Skeletal muscle cell (primary cell): Measurements from ENCODE around the gene CDK14.
"Not testable (repeated sequence)": the region's sequence is repeated elsewhere in the genome, so short reads cannot be mapped to it uniquely, and the experiment has no call there.

Experiments used
- DNase-seq: peaks from one replicate; pipeline ENCODE4 v3.0.0-alpha.2; 2010; ENCODE audit warnings: low read depth
- H3K4me3 ChIP-seq: 2 replicates; pipeline ENCODE4 v1.5.1; 2011; ENCODE audit warnings: low read depth, mild to moderate bottlenecking, control low read depth, low read length, moderate library complexity

Gene CDK14

GRCh38 chr7:90903841-90904240, 307.7 kb downstream of the CDK14 start:
- no peak overlapping the region for H3K4me3 ChIP-seq
- no peak for DNase-seq

DNA sequence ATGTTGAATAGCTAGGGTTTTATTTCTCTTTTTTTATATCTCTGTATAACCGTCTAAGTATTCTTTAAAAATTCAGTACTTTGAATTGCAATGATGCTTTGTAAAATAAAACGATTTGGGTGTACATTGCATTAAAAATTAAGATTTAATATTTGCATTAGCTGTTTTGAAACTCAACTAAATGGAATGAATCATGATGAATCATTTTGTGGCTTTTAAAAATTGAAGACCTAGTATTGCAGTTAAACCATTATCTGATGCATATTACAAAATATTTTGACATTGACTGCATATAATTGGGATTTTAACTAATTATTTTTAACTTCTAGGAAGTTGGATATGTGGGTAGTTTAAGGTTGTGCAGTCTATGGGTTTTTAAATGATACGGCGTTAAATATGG, 314.0 kb downstream of the CDK14 start:
- DNase-seq, result no peak

DNA sequence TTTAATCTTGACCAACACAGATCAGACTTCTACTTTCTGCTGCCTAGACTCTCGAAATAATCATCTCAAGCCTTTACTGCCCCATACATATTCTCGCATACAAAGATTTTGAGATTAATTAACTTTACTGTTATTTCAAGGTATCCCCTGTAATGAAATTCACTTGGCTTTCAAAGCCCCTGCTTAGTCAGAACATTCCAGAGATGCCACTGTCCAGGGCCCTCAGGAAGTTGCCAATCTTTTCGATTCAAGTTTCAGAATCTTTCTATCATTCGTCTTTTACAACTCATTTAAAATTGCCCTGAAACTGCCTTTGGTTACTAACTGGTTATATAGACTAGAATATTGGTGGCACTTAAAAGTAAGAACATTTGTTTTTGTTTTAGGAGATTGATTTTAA, 320.2 kb downstream of the CDK14 start:
- DNase-seq, result no peak
- no peak overlapping the region for H3K4me3 ChIP-seq

More for the DNA sequence above, 314.0 kb downstream of the CDK14 start:
- no peak overlapping the region for H3K4me3 ChIP-seq

DNA sequence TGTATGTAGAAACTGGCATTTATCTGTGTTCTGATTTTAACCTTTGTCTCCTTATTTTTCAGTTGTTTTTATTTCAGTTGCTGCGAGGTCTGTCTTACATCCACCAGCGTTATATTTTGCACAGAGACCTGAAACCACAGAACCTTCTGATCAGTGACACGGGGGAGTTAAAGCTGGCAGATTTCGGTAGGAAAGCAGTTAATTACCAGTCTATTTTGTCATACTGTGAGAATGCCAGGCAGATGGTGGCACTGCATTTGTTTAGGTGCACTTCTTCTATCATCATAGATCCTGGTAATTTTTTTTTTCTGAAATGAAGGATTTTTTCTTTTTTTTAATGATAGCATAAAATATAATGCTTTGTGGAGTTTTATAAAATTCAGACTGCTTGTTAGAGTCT, 321.4 kb downstream of the CDK14 start:
- no peak for DNase-seq
- H3K4me3 ChIP-seq, result no peak overlapping the region

- no peak for DNase-seq
Measured at GRCh38 chr7:90918303-90918702, 322.2 kb downstream of the CDK14 start.

GRCh38 chr7:90919816-90920215, 323.7 kb downstream of the CDK14 start:
- DNase-seq, result no peak
- H3K4me3 ChIP-seq, result no peak overlapping the region

More at GRCh38 chr7:90918303-90918702, 322.2 kb downstream of the CDK14 start:
- no peak overlapping the region for H3K4me3 ChIP-seq

GRCh38 chr7:90920336-90920735, 324.2 kb downstream of the CDK14 start:
- DNase-seq, result no peak
- H3K4me3 ChIP-seq, result no peak overlapping the region

- no peak overlapping the region for H3K4me3 ChIP-seq
- no peak for DNase-seq
Measured at GRCh38 chr7:90923541-90923997, 327.4 kb downstream of the CDK14 start.

GRCh38 chr7:90928700-90929424, 332.7 kb downstream of the CDK14 start:
- DNase-seq, H3K4me3 ChIP-seq: not testable (repeated sequence)

DNA sequence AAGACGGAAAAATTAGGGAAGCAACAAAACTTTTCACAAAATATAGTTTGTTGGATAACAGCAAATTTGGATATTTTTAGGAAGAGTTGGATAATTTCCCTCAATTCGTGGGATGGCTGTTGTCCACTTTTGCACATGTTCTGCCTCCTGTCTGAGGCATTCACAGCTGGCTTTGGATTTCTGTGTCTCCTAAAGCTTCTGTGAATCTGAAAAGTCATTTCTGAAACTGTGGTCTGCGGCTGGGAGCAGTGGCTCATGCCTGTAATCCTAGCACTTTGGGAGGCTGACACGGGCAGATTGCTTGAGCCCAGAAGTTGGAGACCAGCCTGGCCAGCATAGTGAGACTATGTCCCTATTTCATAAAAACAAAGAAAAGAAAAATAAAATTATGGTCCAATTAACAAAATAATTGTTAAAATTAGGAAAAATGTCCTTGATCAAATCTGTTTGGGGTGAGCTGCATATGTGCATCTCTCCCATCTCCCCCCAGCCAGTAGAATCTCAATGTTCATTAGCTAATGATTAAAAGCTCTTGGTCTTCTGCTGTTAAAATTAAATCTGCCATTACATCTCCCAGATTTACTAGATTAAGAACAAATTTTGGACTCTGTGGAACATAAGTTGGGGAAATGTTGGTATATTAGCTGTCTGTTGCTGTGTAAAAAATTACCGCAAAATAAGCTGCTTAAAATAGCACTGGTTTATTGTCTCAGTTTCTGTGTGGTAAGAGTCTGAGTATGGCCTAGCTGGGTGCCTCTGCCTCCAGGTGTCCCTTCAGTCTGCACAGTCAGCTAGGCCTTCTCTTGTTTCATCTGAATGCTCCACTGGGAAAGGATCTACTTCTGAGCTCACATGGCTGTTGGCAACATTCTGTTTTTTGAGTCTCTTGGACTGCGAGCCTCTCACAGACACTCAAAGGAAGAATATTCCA, 336.1 kb downstream of the CDK14 start:
- DNase-seq, result peak; percentile 34
- no peak overlapping the region for H3K4me3 ChIP-seq

- no peak for DNase-seq
- no peak overlapping the region for H3K4me3 ChIP-seq
Measured at GRCh38 chr7:90933041-90933440, 336.9 kb downstream of the CDK14 start.

- DNase-seq, result no peak
Measured at GRCh38 chr7:90933984-90934383, 337.9 kb downstream of the CDK14 start.

DNA sequence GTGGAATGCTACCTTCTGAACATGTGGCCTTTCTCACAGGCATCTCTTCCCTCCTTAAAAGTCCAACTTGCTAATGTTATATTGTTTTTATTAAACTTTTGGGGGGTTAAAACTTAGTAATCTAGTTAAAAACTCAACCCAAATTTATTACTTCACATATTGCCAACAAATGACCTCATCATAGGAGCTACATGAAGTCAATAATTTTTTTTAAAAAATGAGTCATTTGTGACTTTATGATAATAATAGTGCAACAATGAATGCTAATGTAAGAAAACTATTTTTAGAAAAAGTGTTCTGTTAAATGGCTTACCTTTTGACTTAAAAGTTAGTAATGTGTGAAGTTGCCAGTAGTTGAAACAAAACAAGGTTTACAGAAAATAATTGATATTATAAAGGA, 342.2 kb downstream of the CDK14 start:
- DNase-seq, result no peak
- H3K4me3 ChIP-seq, result no peak overlapping the region

More at GRCh38 chr7:90933984-90934383, 337.9 kb downstream of the CDK14 start:
- no peak overlapping the region for H3K4me3 ChIP-seq

GRCh38 chr7:90939666-90940065, 343.5 kb downstream of the CDK14 start:
- H3K4me3 ChIP-seq, result no peak overlapping the region
- no peak for DNase-seq

- DNase-seq, result no peak
- H3K4me3 ChIP-seq, result no peak overlapping the region
Measured at GRCh38 chr7:90944021-90944420, 347.9 kb downstream of the CDK14 start.

- no peak overlapping the region for H3K4me3 ChIP-seq
- DNase-seq, result peak; percentile 43
Measured at GRCh38 chr7:90945104-90945787, 349.1 kb downstream of the CDK14 start.

- no peak overlapping the region for H3K4me3 ChIP-seq
- DNase-seq, result no peak
Measured at GRCh38 chr7:90946730-90947501, 350.8 kb downstream of the CDK14 start.

- H3K4me3 ChIP-seq, result no peak overlapping the region
- DNase-seq, result no peak
Measured at GRCh38 chr7:90948085-90948484, 352.0 kb downstream of the CDK14 start.

DNA sequence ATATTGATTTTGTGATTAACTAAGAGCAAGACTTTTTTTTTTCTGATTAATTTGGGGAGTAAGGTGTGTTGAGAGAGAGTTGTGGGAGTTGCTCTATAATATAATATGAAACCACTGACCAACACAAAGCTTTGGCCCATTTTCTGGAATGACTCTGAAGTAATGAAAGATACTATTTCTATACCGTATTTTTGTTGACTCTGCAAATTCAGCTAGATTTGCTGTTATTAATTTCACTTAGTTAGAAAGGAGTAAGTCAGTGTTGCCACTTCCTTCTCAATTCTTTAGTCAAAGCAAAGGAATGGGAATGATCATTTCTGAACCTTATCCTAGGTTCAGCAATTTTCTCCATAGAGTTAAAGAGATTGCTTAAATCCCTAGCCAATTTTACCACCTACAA, 355.1 kb downstream of the CDK14 start:
- no peak for DNase-seq
- no peak overlapping the region for H3K4me3 ChIP-seq
